GM21737 (cell line): ENCODE measurements around the gene IMPG1.

Experiments used
- ATAC-seq: cut with Tn5 transposase; IDR thresholded peaks from one replicate; pipeline ENCODE4 v1.9.1; 2021; ENCODE audit warnings: mild to moderate bottlenecking, moderate library complexity; ENCODE audit not compliant: unreplicated experiment

The IMPG1 gene, protein sequence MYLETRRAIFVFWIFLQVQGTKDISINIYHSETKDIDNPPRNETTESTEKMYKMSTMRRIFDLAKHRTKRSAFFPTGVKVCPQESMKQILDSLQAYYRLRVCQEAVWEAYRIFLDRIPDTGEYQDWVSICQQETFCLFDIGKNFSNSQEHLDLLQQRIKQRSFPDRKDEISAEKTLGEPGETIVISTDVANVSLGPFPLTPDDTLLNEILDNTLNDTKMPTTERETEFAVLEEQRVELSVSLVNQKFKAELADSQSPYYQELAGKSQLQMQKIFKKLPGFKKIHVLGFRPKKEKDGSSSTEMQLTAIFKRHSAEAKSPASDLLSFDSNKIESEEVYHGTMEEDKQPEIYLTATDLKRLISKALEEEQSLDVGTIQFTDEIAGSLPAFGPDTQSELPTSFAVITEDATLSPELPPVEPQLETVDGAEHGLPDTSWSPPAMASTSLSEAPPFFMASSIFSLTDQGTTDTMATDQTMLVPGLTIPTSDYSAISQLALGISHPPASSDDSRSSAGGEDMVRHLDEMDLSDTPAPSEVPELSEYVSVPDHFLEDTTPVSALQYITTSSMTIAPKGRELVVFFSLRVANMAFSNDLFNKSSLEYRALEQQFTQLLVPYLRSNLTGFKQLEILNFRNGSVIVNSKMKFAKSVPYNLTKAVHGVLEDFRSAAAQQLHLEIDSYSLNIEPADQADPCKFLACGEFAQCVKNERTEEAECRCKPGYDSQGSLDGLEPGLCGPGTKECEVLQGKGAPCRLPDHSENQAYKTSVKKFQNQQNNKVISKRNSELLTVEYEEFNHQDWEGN

DNA sequence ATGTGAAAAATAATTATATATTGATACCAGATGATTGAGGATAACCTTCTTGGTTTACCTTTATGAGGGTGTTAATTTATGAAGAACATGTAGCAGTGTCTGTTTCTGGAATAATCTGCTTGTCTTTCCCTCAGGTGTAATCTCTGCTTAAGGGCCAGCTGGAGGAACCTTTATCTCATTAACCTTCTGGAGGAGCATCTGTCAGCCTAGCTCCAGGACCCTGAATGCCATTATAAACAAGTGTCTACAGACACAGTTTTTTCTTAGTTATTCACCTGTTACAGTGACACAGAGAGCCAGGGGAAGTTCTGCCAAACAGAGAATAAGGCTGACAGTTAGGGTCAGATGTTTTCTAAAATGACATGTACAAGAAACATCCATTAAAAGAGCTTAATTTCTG lies at the start of gene IMPG1:
Gene IMPG1 (minus strand): TSS at position 101 of the 400 bp plus-strand sequence. CDS start 174 bp downstream, outside the sequence.
- no peak for ATAC-seq

DNA sequence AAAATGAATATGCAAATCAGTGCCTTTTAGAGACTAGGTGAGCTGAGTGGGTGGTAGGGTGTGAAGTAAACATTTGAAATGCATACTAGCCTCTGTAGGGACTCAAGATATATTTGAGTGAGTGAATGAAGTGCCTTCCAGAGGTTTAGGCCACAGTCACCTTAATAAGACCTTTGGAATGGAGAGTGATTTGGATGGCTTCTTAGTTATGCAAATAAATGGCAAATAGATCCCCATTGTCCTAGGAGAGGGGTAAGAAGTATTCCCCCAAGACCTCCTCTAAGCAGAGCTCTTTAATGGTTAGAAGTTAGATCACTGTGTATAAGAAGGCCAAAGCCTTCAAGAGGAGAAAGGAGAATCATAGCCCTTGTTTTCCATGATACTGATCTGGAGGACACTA lies 47.8 kb upstream of the IMPG1 start:
- no peak for ATAC-seq

DNA sequence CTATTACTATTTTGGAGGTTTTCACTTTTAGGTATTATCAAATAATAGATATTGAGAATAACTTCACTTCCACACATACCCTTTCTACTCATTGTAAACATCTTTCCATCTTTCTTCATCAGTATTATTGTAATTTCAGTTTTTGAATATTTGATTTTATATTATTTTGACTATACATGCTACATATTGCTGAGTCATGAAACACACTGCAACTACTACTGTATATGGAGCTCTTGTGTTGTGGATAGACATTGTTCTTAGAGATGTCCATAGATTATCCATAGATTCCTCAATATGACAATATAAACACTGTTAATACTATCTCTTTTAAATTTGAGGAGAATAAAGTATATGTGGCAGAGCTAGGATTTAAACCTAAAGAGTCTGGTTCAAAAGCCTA lies 819 bp upstream of the IMPG1 start:
- no peak for ATAC-seq

DNA sequence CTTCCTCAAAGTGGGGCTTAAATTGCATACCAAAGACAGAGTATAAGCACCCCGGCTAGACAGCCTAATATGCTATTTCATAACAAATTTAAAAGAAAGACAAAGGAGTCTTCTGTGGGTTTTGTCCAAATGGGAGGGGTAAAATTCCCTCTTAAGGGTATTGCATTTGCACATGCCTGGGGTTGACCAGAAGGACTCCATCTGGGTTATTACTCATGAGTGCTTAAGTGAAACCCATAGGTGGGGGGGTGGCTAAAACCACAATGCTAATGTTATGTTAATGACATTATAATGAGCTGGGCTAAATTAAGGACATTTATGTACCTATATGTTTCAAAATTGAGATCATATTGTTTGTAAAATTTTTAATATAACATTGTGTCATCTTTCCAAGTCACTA lies 15.0 kb downstream of the IMPG1 start:
- ATAC-seq = no peak

DNA sequence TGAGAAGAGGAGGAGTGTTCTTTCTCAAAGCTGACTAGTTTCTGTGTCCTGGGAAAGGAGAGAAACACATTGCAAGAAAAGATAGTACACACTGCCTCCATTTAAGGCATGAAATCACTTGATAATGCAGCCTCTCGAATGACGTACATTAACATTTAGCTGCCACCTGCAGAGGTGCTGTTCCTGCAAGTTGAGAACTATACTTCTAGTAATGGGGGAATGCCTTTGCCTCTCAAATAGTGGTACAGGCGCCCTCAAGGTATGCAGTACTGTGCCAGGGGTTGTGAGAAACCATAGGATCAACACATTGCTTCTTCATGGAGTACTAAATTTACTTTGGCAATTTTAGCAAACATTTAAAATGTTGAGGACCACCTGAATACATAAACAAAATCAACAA lies 20.1 kb downstream of the IMPG1 start:
- ATAC-seq = no peak

DNA sequence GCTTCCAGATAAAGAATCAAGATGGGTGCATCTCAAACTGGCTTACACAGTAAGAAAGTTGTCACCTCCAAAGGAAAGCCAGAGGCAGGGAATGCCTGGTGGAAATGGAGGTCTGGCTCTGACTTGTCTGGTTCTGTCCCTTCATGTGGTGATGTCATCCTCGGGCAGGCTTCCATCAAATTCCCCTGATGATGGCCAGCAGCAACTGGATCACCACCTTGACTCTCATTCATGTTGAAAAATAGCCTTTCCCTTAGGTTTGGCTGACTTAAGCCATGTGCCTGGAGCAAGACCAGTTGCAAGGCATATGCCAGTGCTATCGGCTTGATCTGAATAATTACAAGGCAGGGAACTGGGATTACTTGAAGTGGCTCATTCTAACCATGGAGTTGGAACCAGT lies 28.8 kb downstream of the IMPG1 start:
- no peak for ATAC-seq

DNA sequence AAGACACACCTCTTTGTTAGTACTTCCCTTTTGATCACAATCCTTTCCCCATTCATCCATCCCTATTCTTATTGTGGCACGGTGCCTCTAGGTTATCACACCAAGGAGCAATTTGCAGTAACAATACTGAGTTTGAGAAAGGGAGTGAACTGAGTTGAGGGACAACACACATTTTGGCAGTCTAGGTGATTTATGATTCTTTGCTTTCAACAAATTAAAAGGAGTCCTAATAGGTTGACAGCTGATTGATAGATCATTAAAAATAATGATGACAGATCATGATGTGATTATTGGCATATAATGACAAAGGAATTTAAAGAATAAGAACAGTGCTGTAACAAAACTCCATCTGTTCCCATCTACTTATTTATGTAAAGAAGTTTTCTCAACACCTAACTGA lies 36.7 kb downstream of the IMPG1 start:
- ATAC-seq = no peak

DNA sequence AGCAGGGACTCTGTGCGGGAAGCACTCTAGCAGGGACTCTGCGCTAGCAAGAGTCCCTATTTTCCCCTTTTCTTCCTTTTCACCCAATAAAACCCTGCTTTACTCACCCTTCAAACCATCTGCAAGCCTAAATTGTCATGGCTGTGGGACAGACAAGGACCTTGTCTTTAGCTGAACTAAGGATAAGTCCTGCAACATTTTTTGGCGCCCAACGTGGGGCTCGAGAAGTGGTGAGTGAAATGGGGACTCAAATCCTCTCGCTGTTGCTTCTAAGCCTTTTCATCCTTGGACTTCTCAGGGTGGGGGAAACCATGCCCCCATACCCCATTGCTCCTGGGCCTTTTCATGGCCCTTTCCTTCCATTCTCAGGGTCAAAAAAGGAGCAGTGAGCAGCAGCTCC lies 46.4 kb downstream of the IMPG1 start:
- no peak for ATAC-seq

DNA sequence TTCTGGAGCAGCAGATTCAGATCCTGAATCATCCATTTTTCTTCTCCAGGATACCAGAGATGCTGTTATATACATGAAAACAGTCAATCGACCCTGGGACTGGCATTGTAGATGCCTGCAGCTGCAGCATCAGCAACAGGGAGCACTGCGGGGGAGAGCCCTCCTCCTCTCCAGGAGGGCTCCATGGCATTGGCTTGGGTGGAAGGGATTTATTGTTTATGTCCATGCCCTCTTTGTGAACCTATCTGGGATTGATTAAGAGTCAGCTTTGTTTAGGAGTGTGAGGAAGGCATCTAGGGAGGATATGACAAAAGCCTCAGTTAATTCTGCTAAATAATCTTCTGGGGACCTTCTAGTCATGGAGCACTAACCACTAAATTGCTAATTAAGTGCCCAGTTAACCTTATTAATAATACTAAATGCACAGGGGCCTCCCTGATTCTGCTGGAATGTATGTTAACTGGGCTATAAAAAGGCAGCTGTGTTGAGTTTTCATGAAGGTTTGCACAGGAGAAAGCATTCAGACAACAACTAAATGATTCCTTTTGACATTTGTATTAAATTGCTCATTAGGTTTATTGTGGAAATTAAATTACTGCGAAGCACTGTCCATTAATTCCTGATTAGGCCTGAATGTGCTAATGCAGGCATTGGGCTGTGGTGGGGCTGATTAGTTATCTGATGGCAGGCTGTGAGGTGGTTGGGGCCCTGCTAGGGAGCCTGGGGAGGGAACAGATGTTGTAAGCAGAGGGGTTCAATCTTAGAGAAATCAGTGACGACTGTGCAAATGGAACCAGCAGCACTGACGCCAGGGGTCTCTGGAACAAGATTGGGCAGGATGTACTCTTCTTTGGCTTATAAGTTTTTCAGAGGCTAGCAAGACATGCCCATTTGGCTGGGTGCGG lies 57.6 kb downstream of the IMPG1 start:
- ATAC-seq = no peak

DNA sequence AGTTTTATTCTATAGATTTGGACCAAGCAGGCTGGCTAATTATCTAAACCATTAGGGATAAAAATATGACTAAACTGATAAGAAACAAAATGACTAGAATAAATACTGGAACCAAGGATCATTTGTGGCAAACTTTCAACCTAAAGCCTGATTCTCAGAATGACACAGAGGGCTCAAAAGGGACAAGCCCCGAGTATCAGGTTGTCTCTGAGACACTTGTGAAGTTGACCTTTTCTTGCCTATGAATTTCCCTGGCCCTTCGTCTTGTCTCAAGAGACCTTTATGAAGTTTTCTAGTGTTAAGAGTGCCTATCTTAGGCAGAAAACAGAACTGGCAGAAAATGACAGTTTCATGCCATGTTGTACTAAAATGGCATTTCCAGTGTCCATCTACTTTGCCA lies 68.3 kb downstream of the IMPG1 start:
- ATAC-seq = no peak

DNA sequence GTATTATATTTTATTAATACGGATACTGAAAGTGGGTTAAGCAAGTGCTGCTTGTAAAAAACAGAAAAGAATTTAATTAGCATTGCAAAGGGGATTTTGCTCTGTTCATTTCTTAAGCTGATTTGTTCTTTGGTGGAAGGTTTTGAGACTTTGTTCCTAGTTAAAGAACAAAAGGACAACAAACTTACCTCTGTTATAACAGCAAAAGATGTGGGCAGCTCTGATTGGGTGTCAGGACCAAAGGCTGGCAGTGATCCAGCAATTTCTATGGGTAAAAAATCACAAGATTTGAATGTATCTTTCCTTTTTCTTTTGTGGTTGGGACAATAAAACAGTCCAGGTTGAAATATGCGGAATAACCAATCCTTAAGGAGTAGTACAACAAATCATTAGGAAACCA lies 68.8 kb downstream of the IMPG1 start:
- ATAC-seq = no peak

DNA sequence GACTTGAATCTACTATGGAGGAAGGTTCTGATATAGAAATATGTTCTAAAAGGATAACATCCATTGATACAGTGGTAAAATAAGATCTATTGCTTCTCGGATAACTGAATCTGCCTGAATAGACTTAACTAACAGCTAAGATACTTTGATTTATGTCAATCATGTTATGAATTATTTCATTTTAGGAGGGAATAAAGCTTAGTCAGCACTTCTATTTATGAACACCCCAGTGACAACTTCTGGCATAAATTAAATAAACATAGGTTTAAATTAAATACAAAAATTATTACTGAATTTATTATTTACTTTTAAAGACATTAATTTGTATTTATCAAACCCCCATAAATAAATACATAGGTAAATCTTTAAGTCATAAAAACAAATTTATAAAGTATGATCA lies 69.3 kb downstream of the IMPG1 start:
- ATAC-seq = no peak

DNA sequence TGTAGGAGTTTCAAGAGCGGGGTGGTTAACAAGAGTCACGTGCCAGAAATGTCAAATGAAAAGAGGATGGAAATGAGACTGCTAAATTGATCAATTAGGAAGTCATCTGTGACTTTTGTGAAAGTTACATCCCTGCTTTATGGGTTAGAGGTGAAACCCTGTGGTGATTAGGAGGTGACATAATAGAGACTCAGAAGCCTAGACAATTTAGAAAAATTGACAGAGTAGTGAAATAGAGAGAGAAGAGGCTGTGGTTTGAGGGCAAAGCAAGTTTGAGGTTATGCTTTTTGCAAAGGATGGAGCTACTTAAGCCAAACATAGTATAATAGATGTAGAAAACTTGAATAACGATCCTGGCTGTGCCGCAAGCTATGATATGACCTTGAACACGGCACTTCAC lies 71.8 kb downstream of the IMPG1 start:
- ATAC-seq = no peak

DNA sequence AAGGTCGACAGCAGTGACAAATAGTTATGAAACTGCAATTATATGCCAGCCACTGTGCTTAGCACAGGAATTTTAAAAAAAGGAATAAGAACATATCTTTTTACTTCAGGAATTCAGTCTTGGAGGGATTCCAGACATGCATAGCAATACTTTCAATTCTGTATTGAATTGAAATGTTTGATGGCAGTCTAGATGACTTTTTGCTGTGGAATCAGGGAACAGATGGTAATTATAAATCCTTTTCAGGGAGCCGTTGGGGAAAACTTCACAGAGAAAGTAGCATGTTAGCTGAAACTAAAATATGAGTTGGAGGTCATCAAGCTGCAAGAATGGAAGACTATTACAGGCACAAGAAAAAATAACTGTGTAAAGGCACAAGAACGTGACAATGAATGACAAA lies 74.8 kb downstream of the IMPG1 start:
- ATAC-seq = no peak

DNA sequence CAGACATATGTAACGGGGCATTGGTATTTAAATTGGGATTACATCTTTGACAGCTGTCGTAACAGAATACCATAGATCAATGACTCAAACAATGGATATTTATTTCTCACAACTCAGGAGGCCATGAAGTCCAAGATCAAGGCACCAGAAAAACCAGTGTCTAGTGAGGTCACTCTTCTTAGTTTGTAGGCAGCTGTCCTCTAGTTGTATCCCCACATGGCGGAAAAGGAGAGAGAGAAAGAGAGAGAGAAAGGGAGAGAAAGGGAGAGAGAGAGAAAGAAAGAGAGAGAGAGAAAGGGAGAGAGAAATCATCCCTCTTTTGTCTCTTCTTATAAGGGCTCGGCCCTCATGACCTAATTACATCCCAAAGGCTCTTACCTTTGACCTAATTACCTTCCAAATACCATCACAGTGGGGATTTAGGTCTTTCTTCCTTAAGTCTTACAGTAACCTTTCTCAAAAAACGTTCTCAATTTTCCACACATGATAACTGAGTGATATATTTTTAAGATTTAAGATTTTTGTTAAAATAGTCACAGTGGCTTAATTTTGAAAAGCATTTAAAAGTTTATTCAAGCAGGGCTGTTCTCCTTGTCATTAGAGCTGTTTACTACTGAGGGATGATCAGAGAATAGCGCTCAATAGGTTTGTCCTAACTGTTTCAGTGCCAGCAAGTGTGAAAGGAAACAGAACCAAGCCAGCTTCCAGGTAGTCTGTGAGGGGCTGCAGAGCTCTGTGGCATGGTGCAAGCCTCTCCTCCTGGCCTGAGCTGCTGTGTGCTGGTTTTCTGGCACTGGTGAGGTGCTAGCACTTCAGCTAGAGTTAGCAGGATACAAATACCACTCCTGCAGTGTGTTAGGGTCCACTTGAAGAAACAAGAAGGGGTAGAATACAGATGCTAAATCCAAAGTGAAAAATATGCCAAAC lies 79.0 kb downstream of the IMPG1 start:
- ATAC-seq = no peak

DNA sequence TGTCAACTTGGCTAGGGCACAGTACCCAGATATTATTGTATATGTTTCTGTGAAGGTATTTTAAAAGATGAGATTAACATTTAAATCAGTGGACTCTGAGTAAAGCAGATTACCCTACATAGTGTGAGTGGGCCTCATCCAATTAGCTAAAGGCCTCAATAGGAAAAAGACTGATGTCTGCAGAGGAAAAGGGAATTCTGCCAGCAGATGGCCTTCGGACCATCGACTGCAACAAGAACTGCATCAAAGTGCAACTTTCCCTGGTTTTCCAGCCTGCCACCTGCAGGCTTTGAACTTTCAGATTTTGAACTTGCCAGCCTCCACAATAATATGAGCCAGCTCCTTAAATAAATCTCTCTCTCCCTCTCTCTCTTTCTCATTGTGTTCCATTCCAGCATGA lies 80.5 kb downstream of the IMPG1 start:
- ATAC-seq = no peak

DNA sequence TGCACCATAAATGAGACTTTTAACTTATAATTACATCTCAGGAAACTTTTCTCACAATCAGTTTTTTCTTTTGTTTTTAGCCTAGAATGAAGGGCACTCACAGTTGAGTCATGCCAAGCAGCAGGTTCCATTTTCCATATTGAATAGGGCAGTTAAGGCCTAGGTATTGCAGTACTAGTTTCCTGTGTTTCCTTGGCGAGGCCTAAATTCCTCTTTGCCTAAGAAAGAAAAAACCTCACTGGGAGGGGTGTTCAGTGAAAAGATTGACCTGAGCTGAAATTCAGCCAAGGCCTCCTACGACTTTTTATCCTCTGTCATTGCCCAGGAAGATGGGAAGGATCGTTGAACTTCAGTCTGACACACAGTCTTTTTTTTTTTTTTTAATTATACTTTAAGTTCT lies 85.5 kb downstream of the IMPG1 start:
- ATAC-seq = no peak

DNA sequence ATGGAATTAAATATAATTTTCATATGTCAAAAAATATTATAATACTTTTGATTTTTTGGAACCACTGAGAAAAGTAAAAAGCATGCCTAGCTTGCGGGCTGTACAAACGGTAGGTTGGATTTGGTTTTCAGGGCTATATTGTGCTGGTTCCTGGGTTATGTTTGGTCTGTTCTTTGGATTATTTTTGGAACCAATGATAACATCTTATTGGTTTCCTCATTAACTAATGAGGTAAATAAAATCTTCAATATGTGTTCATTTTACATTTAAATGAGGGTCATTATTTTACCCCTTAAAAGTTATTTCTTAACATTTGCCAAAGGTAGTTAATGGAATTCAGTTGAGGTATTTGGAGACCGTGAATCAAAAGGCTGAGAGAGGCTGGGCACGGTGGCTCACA lies 96.6 kb downstream of the IMPG1 start:
- ATAC-seq = no peak

DNA sequence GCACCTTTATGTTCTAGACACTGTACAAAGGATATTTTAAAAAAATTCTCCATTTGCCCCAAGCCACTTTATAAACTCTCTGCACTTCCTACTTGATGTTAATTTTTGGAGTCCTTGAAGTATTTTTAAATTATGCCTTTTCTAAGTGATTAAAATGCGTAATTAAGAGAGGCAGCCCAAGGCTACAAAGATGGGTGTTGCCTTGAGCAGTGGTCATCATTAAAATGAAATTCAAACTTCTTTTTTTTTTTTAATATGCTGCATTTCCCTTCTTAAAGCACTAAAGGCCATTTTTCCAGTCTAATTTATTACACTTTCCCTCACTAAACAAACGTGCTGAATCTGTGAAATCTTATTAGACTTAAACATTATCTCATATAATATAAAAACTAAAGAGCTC lies 102.4 kb downstream of the IMPG1 start:
- no peak for ATAC-seq

DNA sequence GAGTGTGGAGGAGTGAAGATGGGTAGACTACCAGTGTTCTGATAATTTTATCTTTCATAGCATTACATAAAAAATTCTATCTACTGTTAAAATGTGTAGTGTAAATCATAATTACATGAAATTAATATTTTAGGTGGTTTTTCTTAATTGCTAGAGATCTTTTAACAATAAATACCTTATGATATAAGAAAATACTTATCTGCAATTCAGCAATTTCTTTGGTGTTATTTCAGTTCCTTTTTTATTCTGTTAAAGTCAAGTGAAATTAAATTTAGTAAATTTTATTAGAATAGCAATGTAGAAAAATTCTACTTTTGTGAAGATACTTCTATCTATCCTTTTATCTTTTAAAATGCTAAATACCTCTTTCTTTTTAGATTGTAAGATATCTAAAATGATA lies 104.3 kb downstream of the IMPG1 start:
- no peak for ATAC-seq
